Mesothelial cell of epicardium (in vitro differentiated cells): Measurements from ENCODE around the gene RAD51B. TPM values are rescaled to one million over a fixed set of nuclear protein-coding genes. Genes with fewer than 3 reads are reported as not detected.

ENCODE experiments used
- DNase-seq, 2 experiments: peaks; one replicate each; pipeline ENCODE4 v3.0.0; 2021; ENCODE audit warnings: low spot score in 2 of 2; ENCODE audit not compliant: unreplicated experiment in 2 of 2
- H3K27ac Mint-ChIP-seq: 2 replicates; pipeline ENCODE4 v1.8.0; 2021; ENCODE audit warnings: mixed read lengths
- H3K27me3 Mint-ChIP-seq: 2 replicates; pipeline ENCODE4 v1.8.0; 2021; ENCODE audit warnings: low read depth, mixed read lengths
- H3K36me3 Mint-ChIP-seq: 2 replicates; pipeline ENCODE4 v1.8.0; 2021; ENCODE audit warnings: mixed read lengths
- H3K4me1 Mint-ChIP-seq: 2 replicates; pipeline ENCODE4 v1.8.0; 2021; ENCODE audit warnings: mixed read lengths
- H3K4me3 Mint-ChIP-seq: 2 replicates; pipeline ENCODE4 v1.8.0; 2021; ENCODE audit warnings: mild to moderate bottlenecking, moderate library complexity, mixed read lengths
- H3K9me3 Mint-ChIP-seq: 2 replicates; pipeline ENCODE4 v1.8.0; 2021; ENCODE audit warnings: mixed read lengths
- CTCF ChIP-seq: fragments of 200-600 bp; sonication (generic); IDR thresholded peaks from one replicate; pipeline ENCODE4 v1.5.0; 2021; ENCODE audit warnings: antibody characterized with exemption; ENCODE audit not compliant: unreplicated experiment
- total RNA-seq: library from RNA; stranded (reverse); gene quantifications from 3 replicates; pipeline ENCODE4 v1.2.1, GENCODE V29; 2021

Gene RAD51B
- total RNA-seq, 1 donor from 2014 or later, result 34.7 TPM

- H3K4me1 Mint-ChIP-seq, result peaks cover 35% of the 10 kb centered on the region
- DNase-seq, result no peak
- TF ChIP-seq CTCF, result no peak
- no peak overlapping the region for H3K4me3 Mint-ChIP-seq
- no peaks in the 10 kb centered on the region for H3K27me3 Mint-ChIP-seq
- no peaks in the 10 kb centered on the region for H3K36me3 Mint-ChIP-seq
- peaks cover 9% of the 10 kb centered on the region for H3K9me3 Mint-ChIP-seq
- H3K27ac Mint-ChIP-seq, result no peak overlapping the region
Observed at GRCh38 chr14:68777644-68778043, 958.1 kb downstream of the RAD51B start.

Other genes with a start within 250 kb of the RAD51B start
- 11.4 to 13.4 TPM (median 11.9 TPM) in 3 replicates for gene PIGH, start 219.5 kb upstream of the RAD51B start, total RNA-seq
- gene ARG2, start 199.9 kb upstream of the RAD51B start, total RNA-seq, result 2.5 to 4.5 TPM (median 2.9 TPM) in 3 replicates
- gene VTI1B, start 145.1 kb upstream of the RAD51B start, total RNA-seq, result 75.7 to 95.0 TPM (median 88.9 TPM) in 3 replicates
- gene RDH11, start 124.0 kb upstream of the RAD51B start, total RNA-seq, result 55.3 to 56.1 TPM (median 55.6 TPM) in 3 replicates
- not detected in 3 replicates for gene RDH12, start 117.9 kb upstream of the RAD51B start, total RNA-seq
- gene ZFYVE26, start 3.2 kb upstream of the RAD51B start, total RNA-seq, result 31.3 to 36.1 TPM (median 32.9 TPM) in 3 replicates